GM19468 (cell line): ENCODE data around the gene HTR1D.
"Not testable (repeated sequence)": the region's sequence is repeated elsewhere in the genome, so short reads cannot be mapped to it uniquely, and the experiment has no call there.

Experiments used
- ATAC-seq: cut with Tn5 transposase; IDR thresholded peaks from one replicate; pipeline ENCODE4 v1.9.1; 2021; ENCODE audit warnings: mild to moderate bottlenecking, moderate library complexity, moderate number of reproducible peaks; ENCODE audit not compliant: unreplicated experiment; ENCODE audit errors: extremely low read depth

The HTR1D gene

DNA sequence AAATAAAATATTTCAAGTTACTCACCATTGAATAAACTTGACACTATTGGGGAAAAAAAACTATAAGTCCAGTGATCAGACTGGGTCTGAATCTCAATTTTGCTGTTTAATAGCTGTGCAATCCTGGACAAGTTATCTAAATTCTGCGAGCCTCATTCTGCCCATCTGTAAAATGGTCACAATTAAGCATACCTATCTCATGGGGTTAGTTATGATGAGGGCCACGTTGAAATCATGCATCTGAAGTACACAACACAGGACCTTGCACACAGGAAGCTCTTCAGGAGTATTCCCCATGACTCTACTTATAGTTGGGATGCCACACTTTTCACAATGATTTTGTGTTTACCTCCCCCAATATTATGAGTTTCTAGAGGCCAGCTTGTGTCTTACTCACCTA lies 3.8 kb upstream of the HTR1D start:
- no peak for ATAC-seq

DNA sequence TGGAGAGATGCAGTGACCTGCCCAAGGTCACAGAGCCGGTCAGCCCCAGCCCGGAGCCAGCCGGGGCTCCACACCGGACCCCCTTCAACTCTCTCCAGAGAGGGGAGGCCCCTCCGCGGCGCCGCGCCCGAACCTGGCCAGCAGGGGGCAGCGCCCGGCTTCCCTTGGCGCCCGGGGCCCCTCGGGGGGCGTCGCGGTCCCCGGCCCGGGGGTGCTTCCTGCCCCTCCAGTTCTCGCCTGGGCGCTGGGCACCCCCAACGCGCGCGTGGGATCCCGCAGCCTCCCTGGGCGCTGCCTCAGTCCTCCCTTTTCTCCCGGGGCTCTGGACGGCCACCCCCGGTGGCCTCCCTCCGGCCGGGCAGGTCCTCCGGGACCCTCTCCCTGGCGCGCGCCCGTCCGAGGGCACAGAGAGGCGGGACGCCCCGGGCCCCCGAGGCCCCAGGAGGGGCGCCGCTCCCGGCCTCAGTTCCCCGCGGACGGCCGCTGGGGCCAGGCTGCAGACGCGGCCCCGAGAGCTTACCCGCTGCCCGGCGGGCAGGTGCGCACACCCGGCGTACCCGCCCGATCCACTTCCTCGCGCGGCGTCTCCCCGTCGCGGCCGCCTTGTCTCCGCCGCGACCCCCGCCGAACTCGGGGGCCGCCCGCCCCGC lies 406 bp downstream of the HTR1D start:
- no peak for ATAC-seq

DNA sequence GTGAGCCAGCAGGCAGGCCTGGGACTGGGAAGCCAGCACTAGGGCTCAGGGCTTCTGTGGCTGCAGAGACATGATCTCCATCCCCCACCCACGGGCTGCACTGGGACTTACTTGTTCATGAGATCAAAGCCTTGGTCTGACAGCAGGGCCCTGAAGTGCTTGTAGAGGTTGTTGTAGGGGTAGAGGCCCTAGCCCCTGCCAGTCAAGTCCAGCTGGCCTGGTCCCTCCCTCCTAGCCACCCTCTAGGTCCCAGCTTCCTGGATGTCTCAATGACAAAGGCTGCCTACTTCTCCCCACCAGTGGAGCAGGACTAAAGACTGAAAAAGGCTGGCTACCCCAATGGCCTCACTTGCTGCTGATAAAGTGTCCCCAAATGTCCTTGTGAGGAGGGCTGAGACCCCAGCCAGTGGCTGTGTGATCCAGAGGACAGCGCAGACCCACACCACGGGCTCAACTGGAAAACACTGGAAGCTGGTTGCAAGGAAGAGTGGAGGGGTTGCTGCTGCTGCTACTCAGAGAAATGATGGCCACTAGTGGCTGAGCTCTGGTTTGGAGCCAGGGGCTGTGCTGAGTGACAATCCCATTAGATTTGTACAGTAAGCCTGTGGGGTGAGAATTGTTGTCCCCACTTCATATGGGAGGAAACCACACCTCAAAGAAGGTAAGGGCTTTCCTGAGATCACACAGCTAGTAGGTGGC lies 1.4 kb downstream of the HTR1D start:
- no peak for ATAC-seq

DNA sequence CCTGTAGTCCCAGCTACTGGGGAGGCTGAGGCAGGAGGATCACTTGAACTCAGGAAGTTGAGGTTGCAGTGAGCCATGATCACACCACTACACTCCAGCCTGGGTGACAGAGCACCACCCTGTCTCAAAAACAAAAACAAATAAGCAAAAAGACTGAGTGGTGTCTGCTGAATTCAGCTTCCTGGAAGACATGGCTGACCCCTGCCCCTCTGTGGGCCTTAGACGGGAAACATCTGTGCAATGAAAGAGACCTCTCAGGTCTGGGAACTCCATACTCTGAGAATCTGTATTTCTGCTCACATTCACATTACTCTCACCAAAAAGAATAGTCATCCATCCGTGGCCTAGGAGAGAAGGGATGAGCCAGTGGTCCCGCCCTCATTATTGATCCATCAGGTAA lies 2.0 kb downstream of the HTR1D start:
- no peak for ATAC-seq

DNA sequence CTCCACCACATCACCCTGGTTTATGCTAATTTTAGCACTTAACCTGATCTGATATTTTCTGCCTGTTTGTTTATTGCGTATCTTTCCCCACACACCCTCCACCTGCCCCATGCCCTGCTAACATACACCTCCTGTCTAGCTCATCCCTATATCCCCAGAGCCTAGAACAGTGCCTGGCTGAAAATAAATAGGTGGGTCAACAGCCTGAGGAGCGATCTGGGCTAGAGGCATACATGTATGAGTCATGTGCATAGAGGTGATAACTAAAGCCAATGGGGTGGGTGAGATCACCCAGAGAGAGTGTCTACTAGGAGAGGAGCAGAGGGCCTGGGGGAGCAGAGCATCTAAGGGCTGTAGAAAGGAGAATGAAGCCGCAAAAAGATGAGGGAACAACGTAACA lies 2.7 kb downstream of the HTR1D start:
- no peak for ATAC-seq

DNA sequence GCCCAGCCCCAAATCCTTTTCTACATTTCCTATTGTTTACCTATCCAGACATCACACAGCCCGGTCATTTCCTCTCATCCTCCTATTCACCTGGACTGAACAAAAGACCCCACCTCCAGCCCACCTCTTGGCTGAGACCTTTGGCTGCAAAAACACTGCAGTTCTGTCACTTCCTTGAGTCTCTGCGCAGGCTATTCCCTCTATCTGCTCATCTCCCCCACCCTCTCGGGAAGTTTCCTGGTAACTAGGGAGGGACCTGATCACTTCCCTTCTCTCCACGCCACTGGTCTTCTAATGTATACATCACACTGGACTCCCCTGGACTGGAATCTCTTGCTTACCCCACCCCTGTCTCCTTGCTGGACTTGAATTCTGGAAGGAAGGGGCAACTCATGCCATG lies 5.3 kb downstream of the HTR1D start:
- ATAC-seq = no peak

DNA sequence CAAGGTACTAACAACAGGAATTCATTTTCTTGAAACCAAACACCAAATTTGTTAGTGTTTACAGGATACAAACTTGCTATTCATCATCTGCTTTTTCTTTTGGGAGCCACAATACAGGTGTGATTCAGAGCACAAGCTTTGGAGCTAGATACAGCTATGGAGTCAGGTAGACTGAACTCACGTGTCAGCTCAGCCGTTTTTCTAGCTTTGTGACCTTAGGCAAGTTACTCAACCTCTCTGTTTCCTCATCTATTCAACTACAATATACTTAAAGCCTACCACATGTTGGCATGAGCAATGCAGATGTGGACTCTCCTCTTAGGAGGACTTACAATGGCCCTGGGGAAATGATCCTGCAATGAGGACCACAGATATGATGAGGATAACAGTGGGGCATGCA lies 6.3 kb downstream of the HTR1D start:
- ATAC-seq = no peak

DNA sequence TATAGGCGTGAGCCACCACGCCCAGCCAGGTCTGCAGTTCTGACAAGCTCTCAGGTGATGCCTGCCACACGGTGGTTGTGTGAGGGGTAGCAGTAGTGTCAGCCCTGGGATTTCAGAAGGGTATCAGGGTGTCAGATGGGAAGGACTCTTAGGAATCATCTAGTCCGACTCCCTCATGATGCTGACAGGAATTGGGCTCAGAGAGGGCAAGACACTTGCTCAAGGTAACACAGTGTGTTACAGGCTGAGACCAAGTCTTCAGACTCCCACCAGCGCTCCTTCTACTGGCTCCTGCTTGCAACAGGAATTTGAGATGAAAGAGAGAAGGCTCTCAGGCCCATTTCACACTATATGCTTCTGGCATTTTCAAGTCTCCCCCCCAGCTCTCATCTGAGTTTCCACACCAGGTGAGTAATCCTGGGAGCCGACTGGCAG lies 6.9 kb downstream of the HTR1D start:
- ATAC-seq = no peak

DNA sequence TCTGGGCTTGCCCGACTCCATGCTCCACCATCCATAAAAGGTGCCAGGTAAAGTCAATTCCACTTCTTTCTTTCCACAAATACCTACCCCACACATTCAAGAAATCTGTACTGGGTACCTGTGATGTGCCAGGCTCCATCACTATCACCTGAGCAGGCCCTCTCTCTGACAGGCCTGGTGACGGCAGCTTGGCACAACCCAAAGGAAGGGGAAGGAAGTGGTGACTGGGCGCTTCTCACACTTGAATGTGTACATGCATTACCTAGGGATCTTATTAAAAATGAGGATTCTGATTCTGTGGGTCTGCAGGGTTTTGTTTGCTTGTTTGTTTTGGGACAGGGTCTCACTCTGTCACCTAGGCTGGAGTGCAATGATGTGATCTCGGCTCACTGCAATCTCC lies 7.5 kb downstream of the HTR1D start:
- no peak for ATAC-seq

DNA sequence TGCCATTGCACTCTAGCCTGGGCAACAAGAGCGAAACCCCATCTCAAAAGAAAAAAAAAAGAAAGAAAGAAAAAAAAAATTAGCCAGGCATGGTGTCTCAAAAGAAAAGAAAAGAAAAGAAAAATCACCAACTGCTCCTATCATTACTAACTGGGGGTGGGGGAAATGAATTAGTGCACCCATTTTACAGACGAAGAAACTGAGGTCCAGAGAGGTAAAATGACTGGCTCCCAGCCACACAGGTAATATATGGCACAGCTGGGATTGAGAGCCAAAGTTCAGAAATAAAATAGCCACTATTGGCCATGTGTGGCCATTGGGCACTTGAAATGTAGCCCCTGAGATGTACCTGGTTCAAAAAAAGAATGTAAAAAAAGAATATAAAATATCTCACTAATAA lies 8.8 kb downstream of the HTR1D start:
- ATAC-seq = no peak

DNA sequence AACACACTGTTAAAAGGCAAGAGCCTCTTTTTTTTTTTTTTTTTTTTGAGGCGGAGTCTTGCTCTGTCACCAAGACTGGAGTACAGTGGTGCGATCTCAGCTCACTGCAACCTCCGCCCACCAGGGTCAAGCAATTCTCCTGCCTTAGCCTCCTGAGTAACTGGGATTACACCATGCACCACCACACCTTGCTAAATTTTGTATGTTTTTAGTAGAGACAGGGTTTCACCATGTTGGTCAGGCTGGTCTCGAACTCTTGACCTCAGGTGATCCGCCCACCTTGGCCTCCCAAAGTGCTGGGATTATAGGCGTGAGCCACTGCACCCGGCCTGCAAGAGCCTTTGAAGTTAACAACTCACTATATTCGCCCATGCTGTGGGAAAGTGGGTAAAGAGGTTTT lies 9.6 kb downstream of the HTR1D start:
- ATAC-seq = not testable (repeated sequence)

DNA sequence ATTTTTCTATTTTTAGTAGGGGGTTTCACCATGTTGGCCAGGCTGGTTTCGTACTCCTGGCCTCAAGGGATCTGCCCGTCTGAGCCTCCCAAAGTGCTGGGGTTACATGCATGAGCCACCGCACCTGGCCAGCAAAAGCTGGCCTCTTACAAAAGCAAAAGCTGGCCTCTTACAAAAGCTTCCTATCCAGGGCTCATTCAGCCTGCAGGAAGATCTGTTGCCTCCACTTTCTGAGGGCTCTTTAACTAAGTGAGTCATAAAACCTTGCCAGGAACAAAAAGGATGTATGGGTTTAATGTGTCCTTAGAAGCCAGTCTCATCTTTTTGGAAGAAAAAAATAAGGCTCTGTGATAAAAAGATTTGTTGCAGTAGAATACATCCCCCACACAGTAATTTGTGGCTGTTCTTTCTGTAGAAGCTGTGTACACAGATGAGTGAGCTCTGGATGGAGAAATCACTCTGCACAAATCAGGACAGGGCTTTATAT lies 15.0 kb downstream of the HTR1D start:
- ATAC-seq = no peak

DNA sequence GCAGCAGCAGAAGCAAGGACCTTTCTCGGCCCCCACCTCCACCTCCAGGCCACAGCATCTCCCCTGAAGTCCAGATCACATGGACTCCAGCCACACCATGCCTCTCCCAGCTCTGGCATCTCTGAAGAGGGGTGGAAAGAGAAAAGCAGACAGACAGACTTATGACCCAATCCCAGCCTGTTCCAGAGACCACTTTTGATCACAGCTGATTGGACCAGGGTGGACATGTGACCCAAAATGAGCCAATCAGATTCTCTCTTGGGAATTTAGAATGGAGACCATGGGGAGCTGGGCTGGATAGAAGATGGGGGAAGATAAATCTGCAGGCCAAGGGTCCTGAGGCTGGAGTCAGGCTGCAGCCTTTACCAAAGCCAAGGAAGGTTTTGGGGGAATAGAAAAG lies 16.4 kb downstream of the HTR1D start:
- ATAC-seq = no peak

DNA sequence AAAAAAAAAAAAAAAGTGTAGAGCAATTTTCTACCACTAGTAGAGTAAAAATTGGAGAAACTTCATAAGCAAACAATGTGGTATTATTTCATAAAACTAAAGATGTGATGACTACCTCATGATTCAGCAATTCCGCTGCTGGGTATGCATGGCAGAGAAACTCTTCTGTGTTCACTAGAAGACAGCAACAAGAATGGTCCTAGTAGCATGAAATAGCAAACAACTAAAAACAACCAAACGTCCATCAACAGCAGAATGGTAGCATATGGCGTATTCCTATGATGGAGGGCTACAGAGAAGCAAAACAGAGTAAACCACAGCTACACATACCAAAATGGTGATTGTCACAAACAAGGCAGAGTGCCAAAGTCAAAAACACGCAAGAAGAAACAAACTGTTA lies 18.9 kb downstream of the HTR1D start:
- ATAC-seq = no peak

DNA sequence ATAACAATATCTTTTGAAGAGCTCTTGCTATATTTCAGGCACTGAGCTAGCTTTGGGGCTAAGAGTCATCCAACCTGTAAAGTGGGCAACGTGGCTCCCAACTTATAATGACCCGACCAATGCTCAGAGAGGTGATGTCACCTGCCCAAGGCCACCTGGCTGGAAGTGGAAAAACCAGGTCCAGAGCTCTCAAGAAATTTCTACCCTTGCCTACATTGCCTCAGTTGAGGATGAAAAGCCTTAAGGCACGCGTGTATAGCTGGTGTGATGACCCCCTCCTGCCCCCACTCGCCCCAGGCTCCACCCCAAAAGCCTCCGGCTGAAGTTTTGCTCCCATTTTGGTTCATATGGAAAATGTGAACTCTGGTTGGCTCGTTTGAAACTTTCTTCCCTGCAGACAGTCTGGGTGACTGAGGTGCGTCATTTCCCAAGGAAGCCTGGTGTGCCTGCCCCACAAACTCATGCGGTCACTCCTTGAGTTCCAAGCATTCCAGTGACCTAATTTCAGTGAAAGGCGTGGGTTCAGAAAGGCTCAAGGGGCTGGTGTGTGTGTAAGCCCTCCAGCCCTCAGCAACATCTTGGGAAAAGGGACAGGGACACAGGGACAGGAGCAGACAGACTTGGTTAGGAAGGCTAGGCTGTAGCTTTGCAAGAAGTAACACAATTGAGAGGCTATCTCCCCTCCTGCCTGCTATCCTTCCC lies 20.5 kb downstream of the HTR1D start:
- ATAC-seq = no peak

DNA sequence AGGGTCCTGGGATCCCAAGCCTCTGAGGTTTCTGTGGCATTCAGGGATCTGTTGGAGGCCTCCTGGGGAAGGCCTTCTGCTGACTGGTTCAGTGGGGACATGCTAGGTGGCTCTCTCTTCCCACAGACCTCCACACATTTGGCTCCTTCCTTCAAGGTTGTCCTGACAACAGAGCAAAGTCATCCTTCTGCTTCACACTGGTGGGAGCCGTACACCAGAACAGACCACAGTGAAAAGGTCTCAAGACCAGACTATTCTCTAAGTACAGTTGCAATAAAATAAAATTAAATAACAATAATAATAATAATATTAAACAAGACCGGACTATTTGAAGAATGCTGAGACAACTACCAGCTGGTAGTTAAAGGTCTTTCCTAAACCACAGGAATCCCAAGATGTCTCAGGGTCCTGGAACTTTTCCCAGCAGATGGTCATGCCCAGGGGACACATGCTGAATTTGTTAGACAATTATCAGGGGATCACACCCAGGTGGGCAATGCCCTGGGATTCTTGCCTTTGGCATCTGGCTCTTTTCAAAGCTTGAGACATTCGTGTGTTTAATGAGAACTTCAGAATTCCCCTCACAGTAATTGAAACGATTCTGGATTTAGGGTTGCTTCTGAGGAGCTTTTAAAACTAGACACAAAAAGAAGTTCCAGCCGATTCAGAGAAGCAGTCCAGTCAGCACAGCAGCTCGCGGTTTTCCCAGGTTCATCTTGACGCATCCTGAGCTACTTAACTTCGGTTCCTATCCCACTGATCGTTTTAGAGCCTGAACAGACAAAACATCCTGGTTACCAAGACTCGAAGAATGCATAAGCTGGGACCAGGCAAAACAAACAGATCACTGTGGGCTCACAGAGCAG lies 22.9 kb downstream of the HTR1D start:
- ATAC-seq = no peak

DNA sequence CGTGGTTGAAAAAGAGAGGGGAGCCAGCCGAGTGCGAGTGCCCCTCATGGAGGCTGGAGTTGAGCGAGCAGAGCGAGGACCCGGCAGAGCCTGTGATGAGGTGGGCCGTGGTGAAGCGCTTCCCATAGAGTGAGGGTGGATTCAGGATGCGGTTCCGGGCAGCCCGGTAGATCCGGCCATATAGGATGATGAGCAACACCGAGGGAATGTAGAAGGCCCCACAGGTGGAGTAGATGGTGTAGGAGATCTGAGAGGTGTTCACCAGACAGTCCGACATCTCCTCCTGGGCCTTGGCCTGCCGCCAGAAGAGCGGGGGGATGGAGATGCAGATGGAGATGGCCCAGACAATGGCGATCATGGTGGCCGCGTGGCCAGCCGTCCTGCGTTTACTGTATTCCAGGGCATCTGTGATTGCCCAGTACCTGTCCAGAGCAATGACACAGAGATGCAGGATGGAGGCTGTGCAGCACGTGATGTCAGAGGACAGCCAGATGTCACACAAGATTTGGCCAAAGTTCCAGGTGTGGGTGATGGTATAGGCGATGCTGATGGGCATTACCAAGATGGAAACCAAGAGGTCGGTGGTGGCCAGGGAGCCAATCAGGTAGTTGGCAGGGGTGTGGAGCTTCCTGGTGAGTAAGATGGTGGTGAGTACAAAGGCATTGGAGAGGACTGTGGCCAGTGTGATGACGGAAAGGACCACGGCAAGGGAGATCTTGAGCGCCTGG lies 23.7 kb downstream of the HTR1D start:
- ATAC-seq = no peak

DNA sequence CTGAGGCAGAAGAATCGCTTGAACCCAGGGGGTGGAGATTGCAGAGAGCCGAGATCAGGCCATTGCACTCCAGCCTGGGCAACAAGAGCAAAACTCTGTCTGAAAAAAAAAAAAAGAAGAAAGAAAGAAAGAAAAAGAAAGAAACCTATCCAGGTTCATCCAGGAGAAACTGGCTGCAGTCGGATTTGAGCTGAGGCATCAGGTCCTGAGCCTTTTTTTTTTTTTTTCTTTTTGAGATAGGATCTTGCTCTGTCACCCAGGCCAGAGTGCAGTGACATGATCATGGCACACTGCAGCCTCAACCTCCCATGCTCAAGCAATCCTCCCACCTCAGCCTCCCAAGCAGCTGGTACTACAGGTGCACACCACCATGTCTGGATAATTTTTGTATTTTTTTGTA lies 26.1 kb downstream of the HTR1D start:
- ATAC-seq = no peak

DNA sequence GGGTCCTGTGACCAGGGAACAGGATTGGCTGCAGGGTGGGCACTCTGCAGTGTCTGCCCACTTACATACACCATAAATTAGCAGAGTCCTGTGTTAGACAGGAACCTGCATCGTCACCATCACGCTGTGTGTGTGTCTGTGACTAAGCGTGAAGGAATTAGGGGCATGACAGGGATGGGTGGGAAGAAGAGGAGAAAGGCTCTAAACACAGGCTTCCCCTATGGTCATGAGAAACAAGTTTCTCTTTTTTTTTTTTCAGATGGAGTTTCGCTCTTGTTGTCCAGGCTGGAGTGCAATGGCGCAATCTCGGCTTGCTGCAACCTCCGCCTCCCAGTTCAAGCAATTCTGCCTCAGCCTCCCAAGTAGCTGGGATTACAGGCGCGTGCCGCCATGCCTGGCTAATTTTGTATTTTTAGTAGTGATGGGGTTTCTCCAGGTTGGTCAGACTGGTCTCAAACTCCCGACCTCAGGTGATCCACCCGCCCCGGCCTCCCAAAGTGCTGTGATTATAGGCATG lies 28.3 kb downstream of the HTR1D start:
- ATAC-seq = not testable (repeated sequence)
